Loucy (cell line): ENCODE results near the gene KPNA1.

Source experiments
- H2AFZ ChIP-seq: fragments of 200-600 bp; sonication (generic); 2 replicates; pipeline ENCODE4 v1.6.0; 2016; ENCODE audit warnings: antibody characterized with exemption, mild to moderate bottlenecking, low read length, moderate library complexity
- H3F3A ChIP-seq: fragments of 200-600 bp; 2 replicates; pipeline ENCODE4 v1.6.0; 2016; ENCODE audit warnings: antibody characterized with exemption, low read depth, mild to moderate bottlenecking
- H3K27me3 ChIP-seq: fragments of 200-600 bp; sonication (generic); 2 replicates; pipeline ENCODE4 v1.6.1; 2014; ENCODE audit warnings: low read length, mild to moderate bottlenecking; ENCODE audit not compliant: insufficient read depth, poor library complexity, severe bottlenecking
- H3K36me3 ChIP-seq: fragments of 200-600 bp; sonication (generic); 2 replicates; pipeline ENCODE4 v1.6.1; 2016; ENCODE audit warnings: low read length; ENCODE audit not compliant: insufficient read depth
- H3K4me1 ChIP-seq: fragments of 200-600 bp; sonication (generic); 2 replicates; pipeline ENCODE4 v1.5.1; 2014; ENCODE audit warnings: low read length, mild to moderate bottlenecking; ENCODE audit not compliant: insufficient read depth, poor library complexity, severe bottlenecking
- H3K4me2 ChIP-seq: fragments of 200-600 bp; sonication (generic); 2 replicates; pipeline ENCODE4 v1.6.0; 2014; ENCODE audit warnings: antibody characterized with exemption, low read length, low read depth, mild to moderate bottlenecking; ENCODE audit not compliant: poor library complexity, severe bottlenecking
- H3K4me3 ChIP-seq: fragments of 200-600 bp; sonication (generic); 2 replicates; pipeline ENCODE4 v1.5.1; 2014; ENCODE audit warnings: low read length, mild to moderate bottlenecking, mixed read lengths; ENCODE audit not compliant: poor library complexity, severe bottlenecking
- H3K79me2 ChIP-seq: fragments of 200-600 bp; sonication (generic); 2 replicates; pipeline ENCODE4 v1.6.1; 2014; ENCODE audit warnings: low read length; ENCODE audit not compliant: insufficient read depth
- H3K9ac ChIP-seq: fragments of 200-600 bp; sonication (generic); 2 replicates; pipeline ENCODE4 v1.6.0; 2014; ENCODE audit warnings: mild to moderate bottlenecking, low read depth, low read length, moderate library complexity; ENCODE audit not compliant: poor library complexity, severe bottlenecking
- H3K9me2 ChIP-seq: fragments of 200-600 bp; sonication (generic); replicated peaks from 2 replicates; pipeline ENCODE4 v1.6.1; 2016; ENCODE audit warnings: low read depth, low read length, mixed read lengths
- H3K9me3 ChIP-seq: fragments of 200-600 bp; sonication (generic); 2 replicates; pipeline ENCODE4 v1.6.1; 2014; ENCODE audit warnings: mild to moderate bottlenecking, antibody characterized with exemption, low read length, low read depth; ENCODE audit not compliant: insufficient read depth
- H4K20me1 ChIP-seq: fragments of 200-600 bp; sonication (generic); 2 replicates; pipeline ENCODE4 v1.6.0; 2014; ENCODE audit warnings: antibody characterized with exemption, low read length, mild to moderate bottlenecking; ENCODE audit not compliant: insufficient read depth, poor library complexity, severe bottlenecking
- EZH2phosphoT487 ChIP-seq: fragments of 200-600 bp; IDR thresholded peaks from 2 replicates; pipeline ENCODE4 v1.6.1; 2018; ENCODE audit warnings: antibody characterized with exemption, mild to moderate bottlenecking, moderate library complexity, borderline replicate concordance
- TF ChIP-seq, protein P1 (sequence below): fragments of 200-600 bp; sonication (generic); conservative IDR thresholded peaks from 2 replicates; pipeline ENCODE4 v1.5.1; 2014; ENCODE audit warnings: mild to moderate bottlenecking, antibody characterized with exemption, low read length

The KPNA1 gene

DNA sequence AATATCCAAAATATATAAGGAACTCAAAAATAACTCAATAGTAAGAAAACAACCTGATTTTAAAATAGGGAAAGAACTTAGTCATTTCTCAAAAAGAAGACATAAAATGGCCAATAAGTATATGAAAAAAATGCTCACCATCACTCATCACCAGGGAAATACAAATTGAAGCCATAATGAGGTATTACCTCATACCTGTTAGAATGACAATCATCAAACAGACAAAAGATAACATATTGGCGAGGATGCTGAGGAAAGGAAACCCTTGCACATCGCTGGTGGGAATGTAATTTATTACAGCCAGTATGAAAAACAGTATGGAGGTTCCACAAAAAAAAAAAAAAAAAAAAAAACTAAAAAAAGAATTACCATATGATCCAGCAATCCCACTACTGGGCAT lies 38.2 kb downstream of the KPNA1 start:
- no peaks in the 10 kb centered on the region for H3K9me3 ChIP-seq
- peaks cover 69% of the 10 kb centered on the region for H4K20me1 ChIP-seq
- no peaks in the 10 kb centered on the region for H3K9me2 ChIP-seq
- TF ChIP-seq EZH2phosphoT487, result no peak
- TF ChIP-seq, protein P1, sequence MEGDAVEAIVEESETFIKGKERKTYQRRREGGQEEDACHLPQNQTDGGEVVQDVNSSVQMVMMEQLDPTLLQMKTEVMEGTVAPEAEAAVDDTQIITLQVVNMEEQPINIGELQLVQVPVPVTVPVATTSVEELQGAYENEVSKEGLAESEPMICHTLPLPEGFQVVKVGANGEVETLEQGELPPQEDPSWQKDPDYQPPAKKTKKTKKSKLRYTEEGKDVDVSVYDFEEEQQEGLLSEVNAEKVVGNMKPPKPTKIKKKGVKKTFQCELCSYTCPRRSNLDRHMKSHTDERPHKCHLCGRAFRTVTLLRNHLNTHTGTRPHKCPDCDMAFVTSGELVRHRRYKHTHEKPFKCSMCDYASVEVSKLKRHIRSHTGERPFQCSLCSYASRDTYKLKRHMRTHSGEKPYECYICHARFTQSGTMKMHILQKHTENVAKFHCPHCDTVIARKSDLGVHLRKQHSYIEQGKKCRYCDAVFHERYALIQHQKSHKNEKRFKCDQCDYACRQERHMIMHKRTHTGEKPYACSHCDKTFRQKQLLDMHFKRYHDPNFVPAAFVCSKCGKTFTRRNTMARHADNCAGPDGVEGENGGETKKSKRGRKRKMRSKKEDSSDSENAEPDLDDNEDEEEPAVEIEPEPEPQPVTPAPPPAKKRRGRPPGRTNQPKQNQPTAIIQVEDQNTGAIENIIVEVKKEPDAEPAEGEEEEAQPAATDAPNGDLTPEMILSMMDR, result no peak
- H3K4me1 ChIP-seq, result peaks cover 11% of the 10 kb centered on the region
- H3K4me3 ChIP-seq, result no peak overlapping the region
- no peaks in the 10 kb centered on the region for H3F3A ChIP-seq
- peaks cover 94% of the 10 kb centered on the region for H3K79me2 ChIP-seq
- H3K36me3 ChIP-seq, result peaks cover 6% of the 10 kb centered on the region; the same call in 1 of the 2 replicates
- H3K4me2 ChIP-seq, result no peak overlapping the region
- H3K27me3 ChIP-seq, result no peaks in the 10 kb centered on the region
- H3K9ac ChIP-seq, result no peak overlapping the region
- no peak overlapping the region for H2AFZ ChIP-seq

GRCh38 chr3:122475316-122475715 lies 39.4 kb downstream of the KPNA1 start:
- no peak for TF ChIP-seq EZH2phosphoT487
- TF ChIP-seq, protein P1, result no peak
- H3K79me2 ChIP-seq, result peaks cover 93% of the 10 kb centered on the region

GRCh38 chr3:122469659-122470058 lies 45.1 kb downstream of the KPNA1 start:
- Histone ChIP-seq H4K20me1 (peaks cover 71% of the 10 kb centered on the region), H3K36me3 (peaks cover 19% of the 10 kb centered on the region; the same call in 1 of the 2 replicates), H3F3A (no peaks in the 10 kb centered on the region), H3K79me2 (peaks cover 78% of the 10 kb centered on the region), H3K27me3 (no peaks in the 10 kb centered on the region), H3K9me3 (no peaks in the 10 kb centered on the region), H3K9ac (no peak overlapping the region), H3K4me2 (no peak overlapping the region), H2AFZ (no peak overlapping the region), H3K4me3 (no peak overlapping the region), H3K9me2 (no peaks in the 10 kb centered on the region), H3K4me1 (peaks cover 23% of the 10 kb centered on the region)
- TF ChIP-seq EZH2phosphoT487, result no peak
- TF ChIP-seq, protein P1, result no peak

More at GRCh38 chr3:122475316-122475715, 39.4 kb downstream of the KPNA1 start:
- Histone ChIP-seq H3K9me2 (no peaks in the 10 kb centered on the region), H3K9me3 (no peaks in the 10 kb centered on the region), H4K20me1 (peaks cover 69% of the 10 kb centered on the region), H3K36me3 (peaks cover 6% of the 10 kb centered on the region; the same call in 1 of the 2 replicates), H3F3A (no peaks in the 10 kb centered on the region), H3K4me2 (no peak overlapping the region), H3K4me3 (no peak overlapping the region), H3K4me1 (peaks cover 18% of the 10 kb centered on the region), H3K27me3 (no peaks in the 10 kb centered on the region), H2AFZ (no peak overlapping the region), H3K9ac (no peak overlapping the region)
